ENCODE data around the gene RAD51B.

The RAD51B gene

GRCh38 chr14:68564826-68565759 is 745.5 kb downstream of the RAD51B start:
- TF ChIP-seq CTCF (IDR thresholded peaks at IDR 0.05; ENCODE audit: low read depth, low read length) = no peak
- H3K4me3 ChIP-seq (ENCODE audit: low read depth, low read length) = no peak overlapping the region

- no peak for TF ChIP-seq CTCF (IDR thresholded peaks at IDR 0.05; ENCODE audit: low read depth, low read length)
- no peak overlapping the region for H3K4me3 ChIP-seq (ENCODE audit: low read depth, low read length)
Observed at GRCh38 chr14:68566075-68566474, 746.5 kb downstream of the RAD51B start.

- H3K4me3 ChIP-seq (ENCODE audit: low read depth, low read length) = no peak overlapping the region
- TF ChIP-seq CTCF (IDR thresholded peaks at IDR 0.05; ENCODE audit: low read depth, low read length) = no peak
Observed at GRCh38 chr14:68568907-68569897, 749.6 kb downstream of the RAD51B start.

DNA sequence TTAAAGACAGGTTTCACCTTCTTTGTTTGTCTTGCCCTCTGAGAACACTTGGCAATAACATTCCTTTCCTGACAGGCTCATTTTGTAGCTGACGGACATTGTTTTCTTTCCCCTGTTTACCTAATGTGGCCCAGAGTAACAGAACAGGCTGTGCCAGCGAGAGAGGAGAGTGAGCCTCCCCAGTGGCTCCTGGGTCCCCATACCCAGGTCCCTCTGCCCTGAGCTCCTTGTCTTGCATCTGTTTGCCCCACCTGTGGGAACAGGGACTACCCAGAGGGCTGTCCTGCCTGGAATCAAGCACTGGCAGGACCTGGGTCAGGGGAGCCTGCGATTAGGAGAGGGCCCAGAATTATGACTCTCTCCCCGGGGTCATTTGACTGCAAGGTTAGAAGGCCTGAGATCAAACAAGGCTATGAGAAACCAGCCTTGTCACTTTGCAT is 750.4 kb downstream of the RAD51B start:
- no peak for TF ChIP-seq CTCF (IDR thresholded peaks at IDR 0.05; ENCODE audit: low read depth, low read length)
- no peak overlapping the region for H3K4me3 ChIP-seq (ENCODE audit: low read depth, low read length)

GRCh38 chr14:68571114-68571591 is 751.6 kb downstream of the RAD51B start:
- TF ChIP-seq CTCF (IDR thresholded peaks at IDR 0.05; ENCODE audit: low read depth, low read length) = no peak
- no peak overlapping the region for H3K4me3 ChIP-seq (ENCODE audit: low read depth, low read length)

- TF ChIP-seq CTCF (IDR thresholded peaks at IDR 0.05; ENCODE audit: low read depth, low read length) = no peak
- no peak overlapping the region for H3K4me3 ChIP-seq (ENCODE audit: low read depth, low read length)
Observed at GRCh38 chr14:68571928-68572525, 752.4 kb downstream of the RAD51B start.
